ENCODE results near the gene MCRIP2.

GRCh38 chr16:678209-678857 lies 36.7 kb downstream of the MCRIP2 start:
- TF ChIP-seq CTCF (conservative IDR thresholded peaks at IDR 0.05; ENCODE audit: low read depth, low read length) (no peak), EZH2 (IDR thresholded peaks at IDR 0.05; ENCODE audit: borderline replicate concordance, low read depth, low read length, poor library complexity, severe bottlenecking) (no peak)

All from A673 (cell line).